Neuronal stem cell (in vitro differentiated cells): ENCODE measurements around the gene OAS2.
A peak's percentile ranks its signal among the peaks of the same experiment; 100 is the strongest.

Source experiments
- DNase-seq: peaks from one replicate; pipeline ENCODE4 v3.0.0-alpha.2; 2013; ENCODE audit warnings: low spot score
- H2AFZ ChIP-seq: one replicate; pipeline ENCODE4 v1.6.1; 2013; ENCODE audit warnings: mild to moderate bottlenecking, low read length, inconsistent platforms
- H2AK5ac ChIP-seq: 2 replicates; pipeline ENCODE4 v1.6.1; 2013; ENCODE audit warnings: low read depth, mild to moderate bottlenecking, inconsistent platforms, low read length, moderate library complexity, mixed read lengths
- H2BK120ac ChIP-seq: 2 replicates; pipeline ENCODE4 v1.6.1; 2013; ENCODE audit warnings: low read depth, mild to moderate bottlenecking, inconsistent platforms, low read length, moderate library complexity, mixed read lengths
- H2BK12ac ChIP-seq: one replicate; pipeline ENCODE4 v1.6.1; 2013; ENCODE audit warnings: low read length, inconsistent platforms
- H2BK15ac ChIP-seq: 2 replicates; pipeline ENCODE4 v1.6.1; 2013; ENCODE audit warnings: mild to moderate bottlenecking, low read length, inconsistent platforms, mixed read lengths
- H2BK5ac ChIP-seq: one replicate; pipeline ENCODE4 v1.6.1; 2013; ENCODE audit warnings: inconsistent platforms, mild to moderate bottlenecking, low read length, moderate library complexity
- H3K14ac ChIP-seq: one replicate; pipeline ENCODE4 v1.6.1; 2013; ENCODE audit warnings: low read length, inconsistent platforms
- H3K18ac ChIP-seq: 2 replicates; pipeline ENCODE4 v1.6.1; 2013; ENCODE audit warnings: low read length, inconsistent platforms
- H3K23ac ChIP-seq: 2 replicates; pipeline ENCODE4 v1.6.1; 2013; ENCODE audit warnings: low read depth, mild to moderate bottlenecking, mixed read lengths, low read length, inconsistent platforms; ENCODE audit not compliant: poor library complexity
- H3K27ac ChIP-seq: replicated peaks from 3 replicates; pipeline ENCODE4 v1.5.1; 2013; ENCODE audit warnings: low read length, inconsistent platforms
- H3K27me3 ChIP-seq, 3 experiments: 2 replicates each; pipeline ENCODE4 v1.6.1; 2013; ENCODE audit warnings: low read length in 3 of 3, mild to moderate bottlenecking in 2 of 3, inconsistent platforms in 1 of 3, low read depth in 1 of 3, mixed read lengths in 1 of 3, moderate library complexity in 1 of 3; ENCODE audit not compliant: control insufficient read depth in 3 of 3, insufficient read depth in 3 of 3
- H3K36me3 ChIP-seq, 2 donors: replicated peaks in 1 of 2; 2 replicates each; pipeline ENCODE4 v1.6.1; 2013; ENCODE audit warnings: low read length in 2 of 2; ENCODE audit not compliant: control insufficient read depth in 2 of 2, insufficient read depth in 2 of 2
- H3K4ac ChIP-seq: 2 replicates; pipeline ENCODE4 v1.6.1; 2013; ENCODE audit warnings: inconsistent platforms, mild to moderate bottlenecking, low read length, moderate library complexity
- H3K4me1 ChIP-seq, 2 donors: 1 replicate in 1 of 2; 2 replicates in 1 of 2; pipeline ENCODE4 v1.6.1; 2013; ENCODE audit warnings: low read length in 2 of 2, low read depth in 1 of 2; ENCODE audit not compliant: control insufficient read depth in 2 of 2, insufficient read depth in 1 of 2
- H3K4me2 ChIP-seq: one replicate; pipeline ENCODE4 v1.6.1; 2013; ENCODE audit warnings: mild to moderate bottlenecking, low read length, inconsistent platforms; ENCODE audit not compliant: insufficient read depth, poor library complexity, severe bottlenecking
- H3K4me3 ChIP-seq, 2 donors: 2 replicates each; pipeline ENCODE4 v1.5.1; 2013; ENCODE audit warnings: low read length in 2 of 2, mild to moderate bottlenecking in 2 of 2, inconsistent platforms in 1 of 2, moderate library complexity in 1 of 2
- H3K79me1 ChIP-seq: one replicate; pipeline ENCODE4 v1.6.1; 2013; ENCODE audit warnings: low read depth, mild to moderate bottlenecking, inconsistent platforms, low read length, moderate library complexity
- H3K9ac ChIP-seq: one replicate; pipeline ENCODE4 v1.6.1; 2013; ENCODE audit warnings: mild to moderate bottlenecking, low read depth, low read length, inconsistent platforms; ENCODE audit not compliant: poor library complexity
- H3K9me3 ChIP-seq, 2 donors: replicated peaks in 1 of 2; 2 replicates each; pipeline versions ENCODE3 to v1.6.1; 2013; ENCODE audit warnings: low read length in 2 of 2, mild to moderate bottlenecking in 2 of 2, inconsistent platforms in 1 of 2, low read depth in 1 of 2, mixed read lengths in 1 of 2, moderate library complexity in 1 of 2; ENCODE audit not compliant: control insufficient read depth in 2 of 2, insufficient read depth in 1 of 2
- H4K8ac ChIP-seq: one replicate; pipeline ENCODE4 v1.6.1; 2013; ENCODE audit warnings: low read depth, mild to moderate bottlenecking, inconsistent platforms, low read length, moderate library complexity
- H4K91ac ChIP-seq: one replicate; pipeline ENCODE4 v1.6.1; 2013; ENCODE audit warnings: low read length, low read depth, mild to moderate bottlenecking, inconsistent platforms; ENCODE audit not compliant: poor library complexity
- WGBS, 2 donors: extraction: QIAGEN DNeasy Blood & Tissue Kit; methylation state at CpG; one replicate each; pipeline ENCODE4 v1.1.7; 2013; ENCODE audit warnings: missing lambda C conversion rate in 2 of 2, mixed read lengths in 1 of 2; ENCODE audit not compliant: insufficient read length in 2 of 2, insufficient replicate concordance in 1 of 2; ENCODE audit errors: extremely low coverage in 2 of 2; 5-methylcytosine and 5-hydroxymethylcytosine counted together

OAS2 gene

GRCh38 chr12:112974904-112975303, 3.4 kb upstream of the OAS2 start:
- no peak overlapping the region for H2BK120ac ChIP-seq
- H3K9me3 ChIP-seq: peaks cover 0 to 2% of the 10 kb centered on the region in 2 donors
- no peak overlapping the region for H3K18ac ChIP-seq
- no peaks in the 10 kb centered on the region for H3K27me3 ChIP-seq
- no peak overlapping the region for H2AK5ac ChIP-seq
- no peak overlapping the region for H3K4me3 ChIP-seq
- H2BK12ac ChIP-seq: no peak overlapping the region
- WGBS, 2 donors: no CpG with 5 or more reads among the region's 7 CpGs
- no peak overlapping the region for H3K23ac ChIP-seq
- H2AFZ ChIP-seq: no peak overlapping the region
- H3K4ac ChIP-seq: no peak overlapping the region
- no peak overlapping the region for H3K9ac ChIP-seq
- no peak for DNase-seq
- H2BK15ac ChIP-seq: no peak overlapping the region
- peaks cover 0 to 1% of the 10 kb centered on the region in 2 donors for H3K4me1 ChIP-seq
- no peak overlapping the region for H2BK5ac ChIP-seq
- no peak overlapping the region for H4K91ac ChIP-seq
- H3K36me3 ChIP-seq: no peaks in the 10 kb centered on the region
- H4K8ac ChIP-seq: no peak overlapping the region
- H3K79me1 ChIP-seq: no peaks in the 10 kb centered on the region
- H3K4me2 ChIP-seq: no peak overlapping the region
- no peak overlapping the region for H3K14ac ChIP-seq
- H3K27ac ChIP-seq: no peak overlapping the region

- no peak overlapping the region for H2AK5ac ChIP-seq
- no peaks in the 10 kb centered on the region for H3K27me3 ChIP-seq
- H3K4ac ChIP-seq: no peak overlapping the region
- no peak overlapping the region for H2BK120ac ChIP-seq
- H3K9ac ChIP-seq: no peak overlapping the region
- H4K91ac ChIP-seq: no peak overlapping the region
- WGBS, 2 donors: no CpG with 5 or more reads among the region's 3 CpGs
- H3K4me3 ChIP-seq: no peak overlapping the region
- H3K4me1 ChIP-seq: peaks cover 0 to 1% of the 10 kb centered on the region in 2 donors
- no peaks in the 10 kb centered on the region for H3K79me1 ChIP-seq
- no peak for DNase-seq
- no peak overlapping the region for H2BK12ac ChIP-seq
- no peak overlapping the region for H2AFZ ChIP-seq
- H3K4me2 ChIP-seq: no peak overlapping the region
- no peak overlapping the region for H3K18ac ChIP-seq
- H3K27ac ChIP-seq: no peak overlapping the region
- no peaks in the 10 kb centered on the region for H3K9me3 ChIP-seq
- H4K8ac ChIP-seq: no peak overlapping the region
- H3K36me3 ChIP-seq: no peaks in the 10 kb centered on the region
- H2BK15ac ChIP-seq: no peak overlapping the region
- no peak overlapping the region for H3K14ac ChIP-seq
- H2BK5ac ChIP-seq: no peak overlapping the region
- no peak overlapping the region for H3K23ac ChIP-seq
These were observed 1.2 kb upstream of the OAS2 start for GRCh38 chr12:112977139-112977538.

GRCh38 chr12:112977641-112978040, 678 bp upstream of the OAS2 start:
- H3K14ac ChIP-seq: peak overlapping the region; percentile 3
- H2BK120ac ChIP-seq: no peak overlapping the region
- no peak overlapping the region for H3K4me3 ChIP-seq
- DNase-seq: no peak
- H3K36me3 ChIP-seq: no peaks in the 10 kb centered on the region
- H3K4me1 ChIP-seq: peaks cover 0 to 1% of the 10 kb centered on the region in 2 donors
- H3K4ac ChIP-seq: no peak overlapping the region
- H3K27me3 ChIP-seq: no peaks in the 10 kb centered on the region
- H4K8ac ChIP-seq: no peak overlapping the region
- H4K91ac ChIP-seq: no peak overlapping the region
- no peak overlapping the region for H2AK5ac ChIP-seq
- no CpG with 5 or more reads among the region's 8 CpGs for WGBS, 2 donors
- no peak overlapping the region for H2AFZ ChIP-seq
- no peak overlapping the region for H3K9ac ChIP-seq
- peak overlapping the region; percentile 9 for H3K18ac ChIP-seq
- H3K27ac ChIP-seq: no peak overlapping the region
- no peak overlapping the region for H3K23ac ChIP-seq
- H2BK15ac ChIP-seq: no peak overlapping the region
- H2BK5ac ChIP-seq: no peak overlapping the region
- H3K4me2 ChIP-seq: no peak overlapping the region
- no peaks in the 10 kb centered on the region for H3K9me3 ChIP-seq
- H2BK12ac ChIP-seq: no peak overlapping the region
- no peaks in the 10 kb centered on the region for H3K79me1 ChIP-seq

- Histone ChIP-seq H2AK5ac (no peak overlapping the region), H3K9me3 (no peaks in the 10 kb centered on the region), H3K4me2 (no peak overlapping the region), H2BK15ac (no peak overlapping the region), H2AFZ (no peak overlapping the region), H4K91ac (no peak overlapping the region), H2BK120ac (no peak overlapping the region), H3K27ac (no peak overlapping the region), H3K9ac (no peak overlapping the region), H4K8ac (no peak overlapping the region), H2BK5ac (no peak overlapping the region), H3K79me1 (no peaks in the 10 kb centered on the region), H3K23ac (no peak overlapping the region), H3K27me3 (no peaks in the 10 kb centered on the region), H2BK12ac (no peak overlapping the region), H3K36me3 (no peaks in the 10 kb centered on the region), H3K4me1 (peaks cover 0 to 1% of the 10 kb centered on the region in 2 donors), H3K4ac (no peak overlapping the region), H3K14ac (no peak overlapping the region), H3K4me3 (no peak overlapping the region), H3K18ac (no peak overlapping the region)
- no CpG with 5 or more reads among the region's 6 CpGs for WGBS, 2 donors
- no peak for DNase-seq
These were observed 842 bp downstream of the OAS2 start for GRCh38 chr12:112979041-112979680.
